HG02610 (cell line): ENCODE data around the gene NHS.
"Not testable (repeated sequence)": the region's sequence is repeated elsewhere in the genome, so short reads cannot be mapped to it uniquely, and the experiment has no call there.

ENCODE experiments used
- ATAC-seq: cut with Tn5 transposase; IDR thresholded peaks from one replicate; pipeline ENCODE4 v1.9.1; 2021; ENCODE audit warnings: mild to moderate bottlenecking, moderate library complexity; ENCODE audit not compliant: unreplicated experiment

The NHS gene

GRCh38 chrX:17488036-17488435, 113.0 kb downstream of the NHS start:
- ATAC-seq: no peak

DNA sequence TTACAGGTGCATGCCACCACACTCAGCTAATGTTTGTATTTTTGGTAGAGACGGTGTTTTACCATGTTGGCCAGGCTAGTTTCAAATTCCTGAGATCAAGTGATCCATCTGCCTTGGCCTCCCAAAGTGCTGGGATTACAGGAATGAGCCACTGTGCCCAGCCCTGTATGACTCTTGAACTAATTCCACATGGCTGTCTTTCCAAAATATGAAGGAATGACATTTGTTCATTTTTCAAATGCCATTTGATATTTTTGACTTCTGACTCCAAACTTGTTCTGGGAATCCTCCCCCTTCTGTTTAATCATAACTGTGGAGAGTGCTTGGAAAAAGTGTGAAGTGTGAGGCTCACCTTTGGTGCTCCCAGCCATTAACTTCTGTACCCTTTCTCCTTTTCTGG, 119.2 kb downstream of the NHS start:
- ATAC-seq: no peak

DNA sequence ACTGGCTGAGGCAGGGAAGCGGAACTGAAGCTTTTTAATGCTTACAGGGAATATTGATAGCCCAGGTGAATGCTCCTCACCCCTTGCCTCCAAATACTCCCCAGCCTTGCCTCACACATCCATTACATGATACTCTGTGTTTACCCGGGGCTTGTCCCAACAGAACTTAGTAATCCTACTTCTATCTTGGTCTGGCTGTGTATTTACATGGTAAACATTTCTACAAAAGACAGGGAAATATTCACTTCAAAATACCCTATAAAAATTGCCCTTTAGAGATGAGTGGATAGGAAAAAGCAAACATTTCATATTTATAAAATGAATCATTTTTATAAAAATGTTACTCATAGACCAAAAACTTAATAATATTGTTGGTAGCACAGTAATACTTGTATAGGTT, 120.1 kb downstream of the NHS start:
- no peak for ATAC-seq

GRCh38 chrX:17496407-17496806, 121.4 kb downstream of the NHS start:
- ATAC-seq: no peak

- ATAC-seq: no peak
Observed at GRCh38 chrX:17497193-17497592, 122.2 kb downstream of the NHS start.

DNA sequence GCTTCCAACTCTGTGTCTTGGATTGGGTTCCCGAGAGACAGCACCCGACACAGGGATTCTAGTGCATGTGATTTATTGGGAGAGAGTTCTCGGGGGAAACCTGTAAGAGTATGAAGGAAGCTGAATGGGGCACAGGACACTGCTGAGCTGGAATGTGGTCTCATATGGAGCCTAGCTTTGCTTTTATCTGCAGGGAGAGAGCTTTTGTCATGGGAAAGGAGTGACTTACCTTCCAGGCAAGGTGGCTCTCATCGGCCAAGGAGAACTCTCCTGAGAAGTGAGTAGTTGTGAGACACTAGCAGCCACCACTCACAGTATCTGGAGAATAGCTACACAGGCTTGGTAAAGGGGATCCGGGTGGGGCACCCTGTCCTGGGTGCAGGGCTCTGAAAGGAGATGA, 124.5 kb downstream of the NHS start:
- no peak for ATAC-seq

DNA sequence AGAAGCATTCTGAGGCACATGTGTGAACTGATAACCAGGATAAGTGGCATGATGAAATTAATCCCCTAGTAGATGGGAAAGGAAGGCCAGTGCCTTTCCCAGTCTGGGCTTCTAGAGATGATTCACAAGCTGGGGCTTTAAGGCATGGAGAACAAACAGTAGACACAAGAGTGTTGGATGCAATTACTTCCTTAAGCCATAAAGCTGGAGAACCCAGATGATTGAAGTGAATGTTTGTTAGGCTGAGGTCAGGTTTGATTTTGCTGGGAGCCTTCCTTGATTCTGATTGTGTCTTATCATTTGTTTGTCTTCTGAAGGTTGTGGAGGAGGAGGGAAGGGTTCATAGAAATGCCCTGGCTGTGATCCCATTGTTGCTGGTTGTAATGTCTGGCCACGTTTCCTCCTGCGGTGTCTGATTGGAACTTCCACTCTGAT, 125.2 kb downstream of the NHS start:
- no peak for ATAC-seq

DNA sequence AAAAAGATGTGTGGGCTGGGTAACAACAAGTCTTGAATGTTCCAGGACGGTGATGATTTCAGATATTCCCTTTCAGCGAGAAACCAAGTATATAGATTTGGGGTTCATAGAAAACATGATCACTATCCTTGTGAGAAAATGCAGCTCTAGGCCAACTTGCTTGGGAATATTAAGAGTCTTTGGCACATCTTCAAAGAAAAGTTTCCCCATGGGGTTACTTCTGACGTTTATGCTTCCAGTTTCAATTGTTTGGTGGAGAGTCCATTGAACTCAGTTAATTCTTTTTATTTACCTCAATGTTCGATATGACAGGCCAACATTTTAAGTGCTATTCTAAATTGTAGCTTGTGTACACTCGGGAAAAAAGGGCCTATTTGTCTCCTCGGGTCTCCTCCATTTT, 126.7 kb downstream of the NHS start:
- no peak for ATAC-seq

DNA sequence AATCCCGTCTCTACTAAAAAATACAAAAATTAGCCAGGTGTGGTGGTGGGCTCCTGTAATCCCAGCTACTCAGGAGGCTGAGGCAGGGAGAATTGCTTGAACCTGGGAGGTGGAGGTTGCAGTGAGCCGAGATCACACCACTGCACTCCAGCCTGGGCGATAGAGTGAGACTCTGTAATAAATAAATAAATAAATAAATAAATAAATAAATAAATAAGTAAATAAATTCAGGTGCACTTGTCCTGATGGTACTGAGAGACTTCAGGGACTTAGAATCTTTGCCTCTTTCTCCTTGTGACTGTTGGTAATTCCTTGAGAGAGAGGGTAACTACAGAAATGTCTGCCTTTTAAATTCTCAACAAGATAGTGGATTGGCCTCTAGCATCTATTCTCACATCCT, 131.4 kb downstream of the NHS start:
- not testable (repeated sequence) for ATAC-seq

DNA sequence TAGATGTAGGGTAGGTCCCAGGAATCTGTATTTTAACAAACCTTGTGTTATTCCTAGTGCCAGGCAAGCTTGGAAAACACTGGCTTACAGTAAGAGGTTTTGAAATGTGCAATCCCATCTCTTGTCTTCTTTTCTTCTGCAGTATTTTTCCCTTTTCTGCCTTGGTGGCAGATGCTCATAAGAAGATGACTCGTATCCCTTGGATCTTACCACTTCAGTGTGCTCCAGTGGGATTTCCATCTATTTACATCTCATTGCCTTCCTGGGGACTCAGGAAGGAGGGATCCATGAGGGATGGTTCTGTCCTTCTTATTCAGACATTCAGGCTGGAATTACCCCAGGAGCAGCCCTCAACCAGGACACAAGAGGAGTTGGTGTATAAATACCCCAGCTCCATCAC, 136.6 kb downstream of the NHS start:
- ATAC-seq: no peak

GRCh38 chrX:17519358-17519757, 144.4 kb downstream of the NHS start:
- no peak for ATAC-seq

DNA sequence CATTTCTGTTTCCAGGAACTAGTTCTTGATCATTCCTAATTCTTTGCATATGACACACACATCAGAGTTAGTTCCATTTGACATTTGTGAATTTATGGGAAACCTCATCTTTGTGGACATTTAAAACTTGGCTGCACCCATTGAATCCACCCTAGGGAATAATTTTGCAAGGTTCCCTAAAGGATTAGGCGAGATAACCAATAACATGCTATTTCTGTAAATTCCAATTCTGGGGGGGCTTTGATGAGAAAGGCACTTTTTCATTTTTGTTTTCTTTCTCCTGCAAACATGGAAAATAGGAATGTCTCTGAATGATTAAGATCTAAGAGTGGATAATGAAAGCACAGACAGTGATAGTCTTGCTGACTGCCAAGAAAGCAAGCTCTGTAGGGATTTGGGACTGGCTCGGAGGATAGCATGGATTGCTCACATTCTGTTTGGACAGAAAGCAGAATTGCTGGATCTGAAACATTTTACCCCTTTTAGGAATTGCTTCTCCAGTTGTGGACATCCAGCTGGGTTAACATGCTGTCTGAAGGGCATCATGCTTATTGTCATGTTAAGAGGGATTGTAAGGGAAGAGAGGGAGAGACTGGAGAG, 145.1 kb downstream of the NHS start:
- ATAC-seq: no peak

DNA sequence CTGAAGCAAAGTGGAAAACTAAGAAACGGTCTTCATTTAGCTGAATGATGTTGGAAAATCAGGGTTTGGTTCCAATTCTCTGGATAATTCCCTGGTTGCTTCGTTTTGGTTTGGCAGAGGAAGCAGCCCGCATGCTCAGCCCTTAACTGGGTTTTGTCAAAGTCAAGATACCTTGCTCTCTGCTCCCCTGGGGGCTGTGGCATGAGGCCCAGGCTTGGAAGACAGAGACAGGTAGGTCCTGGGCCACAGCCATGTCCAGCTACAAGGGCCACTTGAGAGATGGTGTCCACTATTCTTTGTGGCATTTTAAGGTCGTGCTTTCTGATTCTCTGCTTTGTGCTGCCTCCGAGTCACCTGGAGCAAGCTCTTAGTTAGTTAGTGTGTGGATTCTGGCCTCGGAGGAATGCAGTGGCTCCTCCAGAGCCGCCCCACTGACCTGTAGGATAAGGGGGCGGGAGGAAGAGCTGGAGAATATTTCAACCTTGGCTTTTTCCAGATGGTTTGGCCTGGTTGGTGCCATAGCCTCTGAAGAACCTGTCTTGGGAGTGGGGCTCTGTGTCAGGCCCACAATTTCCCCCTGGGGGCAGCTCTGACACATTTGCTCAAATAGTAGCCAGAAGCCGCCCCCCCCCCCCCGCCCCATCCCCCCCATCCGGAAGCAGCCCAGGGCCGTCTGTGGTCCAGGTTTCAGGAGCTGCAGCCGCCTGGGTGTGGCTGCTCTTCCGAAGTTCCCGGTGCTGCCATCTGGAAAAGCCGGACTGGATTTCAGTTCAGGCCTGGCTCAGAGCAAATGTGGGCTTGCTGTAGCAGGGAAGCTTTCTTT, 147.1 kb downstream of the NHS start:
- ATAC-seq: no peak

DNA sequence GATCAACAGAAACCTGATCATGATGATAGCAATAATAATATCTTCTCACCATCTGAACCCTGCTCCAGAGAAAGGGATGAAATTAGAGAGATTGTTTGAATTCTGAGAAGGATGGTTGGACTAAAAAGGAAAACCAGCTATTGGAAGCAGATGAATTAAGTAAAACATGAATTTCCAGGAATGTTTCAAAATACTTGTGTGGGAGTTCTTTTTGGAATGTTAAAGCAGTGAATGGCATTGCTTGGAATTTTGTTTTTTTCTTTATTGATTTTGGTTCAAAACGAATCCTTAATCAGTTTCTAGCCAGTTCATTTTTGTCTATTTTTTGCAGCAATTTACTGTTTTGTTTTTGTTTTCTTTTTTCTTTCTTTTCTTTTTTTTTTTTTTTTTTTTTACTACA, 150.3 kb downstream of the NHS start:
- no peak for ATAC-seq

DNA sequence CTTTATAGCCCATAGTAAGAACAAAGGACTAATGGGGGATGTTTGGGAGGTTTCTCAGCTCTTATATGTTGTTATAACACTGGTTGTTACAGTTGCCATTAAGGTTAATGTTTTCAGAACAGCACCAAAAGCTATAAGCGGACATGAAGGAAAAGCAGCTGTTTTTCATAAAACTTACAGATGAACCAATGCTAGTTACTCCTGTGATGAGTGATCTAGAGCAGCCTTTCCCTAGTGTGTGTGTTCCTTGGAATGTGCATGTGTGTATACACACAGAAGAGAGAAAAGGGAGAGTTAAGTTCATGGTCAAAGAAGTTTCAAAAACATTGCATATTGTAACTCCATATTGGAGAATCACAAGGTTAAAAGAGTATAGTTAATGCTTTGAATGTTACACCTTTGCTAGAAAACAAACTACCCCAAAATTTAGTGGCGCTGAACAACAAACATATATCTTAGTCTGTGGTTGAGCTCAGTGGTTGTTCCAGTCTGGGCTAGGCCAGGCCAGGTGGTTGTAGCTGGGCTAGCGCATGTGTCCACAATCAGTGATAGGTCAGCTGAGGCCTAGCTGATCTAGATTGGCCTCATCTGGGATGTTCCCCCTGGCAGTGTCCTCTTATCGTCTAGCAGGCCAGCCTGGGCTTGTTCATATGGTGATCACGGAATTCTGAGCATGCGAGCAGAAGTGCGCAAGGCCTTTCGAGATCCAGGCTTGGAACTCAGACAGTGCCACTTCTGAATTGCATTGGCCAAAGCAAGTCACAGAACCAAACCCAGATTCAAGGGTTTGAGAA, 151.0 kb downstream of the NHS start:
- no peak for ATAC-seq

DNA sequence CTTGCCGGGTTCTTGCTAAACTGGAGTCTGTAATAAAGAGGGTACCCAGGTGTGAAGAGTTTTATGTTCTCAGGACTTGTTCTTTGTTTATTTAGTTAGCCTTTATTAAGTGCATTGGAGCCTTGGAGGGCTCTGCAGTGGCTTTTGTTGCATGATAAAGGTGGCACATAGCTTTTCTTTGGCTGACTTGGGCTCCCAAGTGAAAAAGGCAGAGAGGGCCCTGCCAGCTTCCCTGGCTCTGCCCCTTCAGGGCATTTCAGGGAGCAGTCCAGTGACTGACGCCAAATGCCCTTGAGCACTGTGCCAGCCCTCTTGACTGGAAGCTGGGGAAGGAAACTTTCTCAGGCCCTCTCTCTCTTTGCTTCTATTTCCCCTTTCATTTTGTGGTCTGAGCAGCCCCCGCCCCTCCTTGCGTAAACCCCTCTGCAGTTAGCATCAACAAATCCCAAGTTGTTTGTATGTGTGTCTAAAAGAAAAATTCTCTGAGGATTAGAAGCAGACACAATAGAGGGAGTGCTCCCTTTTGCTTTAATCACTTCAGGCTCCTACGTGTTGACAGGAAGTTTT, 152.2 kb downstream of the NHS start:
- ATAC-seq: no peak

GRCh38 chrX:17527922-17528321, 152.9 kb downstream of the NHS start:
- ATAC-seq: no peak

DNA sequence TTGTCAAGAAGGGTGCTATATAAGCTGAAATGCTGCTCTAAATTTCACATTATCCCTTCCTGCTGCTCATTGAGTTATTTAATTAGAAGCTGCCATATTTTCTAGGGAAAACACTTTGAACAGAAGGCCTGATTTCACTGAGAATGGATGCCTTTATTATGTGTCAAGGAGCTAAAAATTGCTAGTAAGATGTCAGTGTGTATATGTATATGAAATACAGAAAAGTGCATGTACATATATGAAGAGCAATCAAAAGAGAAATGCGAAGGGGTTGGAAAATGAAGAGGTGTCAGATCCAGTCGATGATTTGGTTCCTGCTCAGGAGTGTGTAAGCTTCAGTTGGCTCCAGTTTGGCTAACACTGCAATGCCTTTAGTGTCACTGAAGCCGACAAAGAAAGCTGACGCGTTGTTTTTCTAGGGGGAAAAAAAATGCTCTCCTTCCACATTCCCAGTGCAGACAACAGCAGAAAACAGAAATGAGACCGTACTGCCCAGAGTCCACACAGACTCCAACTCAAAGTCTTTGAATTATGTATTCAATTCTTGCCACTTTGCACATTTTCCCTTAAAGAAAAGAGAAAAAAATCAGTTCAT, 154.2 kb downstream of the NHS start:
- no peak for ATAC-seq

GRCh38 chrX:17531500-17531899, 156.5 kb downstream of the NHS start:
- no peak for ATAC-seq

DNA sequence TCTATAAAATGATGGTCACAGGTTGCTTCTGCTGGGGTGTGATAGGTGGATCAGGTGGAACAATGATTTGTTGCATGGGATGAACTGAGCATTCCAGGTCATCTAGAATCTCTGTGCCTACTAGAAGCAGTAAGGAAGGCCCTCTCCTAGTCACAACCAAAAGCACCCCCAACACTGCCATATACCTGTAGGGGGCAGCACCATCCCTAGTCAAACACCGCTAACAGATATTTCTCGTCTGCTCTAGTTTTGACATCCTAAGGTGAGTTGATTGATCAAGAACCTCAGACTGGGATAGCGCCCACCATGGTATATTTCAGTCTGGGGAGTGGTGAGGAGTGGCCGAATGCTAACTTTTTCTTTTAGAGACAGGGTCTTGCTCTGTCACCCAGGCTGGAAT, 160.2 kb downstream of the NHS start:
- ATAC-seq: peak; percentile 41

DNA sequence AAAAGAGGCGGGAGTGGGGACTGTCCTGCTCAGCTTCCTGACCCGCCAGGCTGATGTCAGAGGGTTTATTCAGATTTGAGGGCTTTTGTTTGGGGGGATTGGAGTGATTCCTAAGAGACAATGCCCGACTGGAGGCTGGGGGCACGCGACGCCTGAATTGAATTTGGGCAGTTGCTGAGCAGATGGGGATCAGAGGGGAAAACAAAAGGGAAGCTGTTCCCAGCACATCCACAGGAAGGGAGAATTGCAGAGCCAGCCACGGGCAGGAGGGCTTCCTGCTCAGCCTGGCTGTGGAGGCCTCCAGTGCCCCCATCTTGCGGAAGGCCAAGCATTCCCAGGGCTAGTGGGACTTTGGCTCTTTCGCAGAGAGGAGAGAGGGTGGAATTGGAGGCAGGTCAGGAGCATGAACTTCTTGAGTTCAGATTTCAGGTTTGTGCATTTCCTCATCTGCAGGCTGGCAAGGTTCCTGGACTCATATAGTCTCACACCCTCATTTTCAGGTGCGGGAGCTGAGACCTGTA, 162.8 kb downstream of the NHS start:
- ATAC-seq: no peak
